Calu3 (cell line): ENCODE measurements around the gene TOP3A. TPM values are rescaled to one million over a fixed set of nuclear protein-coding genes. Genes with fewer than 3 reads are reported as not detected.
A peak's percentile ranks its signal among the peaks of the same experiment; 100 is the strongest.

ENCODE experiments used
- BruUV-seq: library from RNA; stranded (reverse); fragments of 400-500 nt; replicated peaks from 2 replicates; lab custom pipeline; 2021; lab: Mats Ljungman, UMichigan
- CTCF ChIA-PET: fragments of 300-600 bp; sonication (Branson Sonifier 250); formaldehyde crosslinking; loops from one replicate; lab custom pipeline; 2022; ENCODE audit warnings: antibody characterized with exemption; lab: Charles Lee
- DNase-seq: peaks from one replicate; pipeline ENCODE4 v3.0.0; 2022
- H3K27ac Mint-ChIP-seq: one replicate; pipeline ENCODE4 v1.8.0; 2022; ENCODE audit warnings: mixed read lengths; ENCODE audit not compliant: unreplicated experiment
- H3K27me3 Mint-ChIP-seq: one replicate; pipeline ENCODE4 v1.8.0; 2022; ENCODE audit warnings: mixed read lengths; ENCODE audit not compliant: unreplicated experiment
- H3K36me3 Mint-ChIP-seq: one replicate; pipeline ENCODE4 v1.8.0; 2022; ENCODE audit warnings: mild to moderate bottlenecking, moderate library complexity, mixed read lengths; ENCODE audit not compliant: insufficient read depth, unreplicated experiment
- H3K4me1 Mint-ChIP-seq: one replicate; pipeline ENCODE4 v1.8.0; 2022; ENCODE audit warnings: mild to moderate bottlenecking, low read depth, mixed read lengths; ENCODE audit not compliant: unreplicated experiment
- H3K4me3 Mint-ChIP-seq: one replicate; pipeline ENCODE4 v1.8.0; 2022; ENCODE audit warnings: mild to moderate bottlenecking, low read depth, moderate library complexity, mixed read lengths; ENCODE audit not compliant: unreplicated experiment
- H3K9me3 Mint-ChIP-seq: one replicate; pipeline ENCODE4 v1.8.0; 2022; ENCODE audit warnings: low read depth, mixed read lengths; ENCODE audit not compliant: unreplicated experiment
- intact Hi-C: fragments of 100-400 bp; cut with micrococcal nuclease; formaldehyde crosslinking; loops from one replicate; pipeline ENCODE4 v1.10.0; 2022; ENCODE audit not compliant: unreplicated experiment
- total RNA-seq: library from RNA; stranded (reverse); gene quantifications from 2 replicates; pipeline ENCODE4 v1.2.3, GENCODE V29; 2022
- TF ChIP-seq, protein P1 (sequence below): fragments of 200-600 bp; IDR thresholded peaks from one replicate; pipeline ENCODE4 v1.8.0; 2022; ENCODE audit warnings: antibody characterized with exemption; ENCODE audit not compliant: unreplicated experiment

TOP3A gene
- total RNA-seq, 1 experiment from 2014 or later, result 39.7 TPM

DNA sequence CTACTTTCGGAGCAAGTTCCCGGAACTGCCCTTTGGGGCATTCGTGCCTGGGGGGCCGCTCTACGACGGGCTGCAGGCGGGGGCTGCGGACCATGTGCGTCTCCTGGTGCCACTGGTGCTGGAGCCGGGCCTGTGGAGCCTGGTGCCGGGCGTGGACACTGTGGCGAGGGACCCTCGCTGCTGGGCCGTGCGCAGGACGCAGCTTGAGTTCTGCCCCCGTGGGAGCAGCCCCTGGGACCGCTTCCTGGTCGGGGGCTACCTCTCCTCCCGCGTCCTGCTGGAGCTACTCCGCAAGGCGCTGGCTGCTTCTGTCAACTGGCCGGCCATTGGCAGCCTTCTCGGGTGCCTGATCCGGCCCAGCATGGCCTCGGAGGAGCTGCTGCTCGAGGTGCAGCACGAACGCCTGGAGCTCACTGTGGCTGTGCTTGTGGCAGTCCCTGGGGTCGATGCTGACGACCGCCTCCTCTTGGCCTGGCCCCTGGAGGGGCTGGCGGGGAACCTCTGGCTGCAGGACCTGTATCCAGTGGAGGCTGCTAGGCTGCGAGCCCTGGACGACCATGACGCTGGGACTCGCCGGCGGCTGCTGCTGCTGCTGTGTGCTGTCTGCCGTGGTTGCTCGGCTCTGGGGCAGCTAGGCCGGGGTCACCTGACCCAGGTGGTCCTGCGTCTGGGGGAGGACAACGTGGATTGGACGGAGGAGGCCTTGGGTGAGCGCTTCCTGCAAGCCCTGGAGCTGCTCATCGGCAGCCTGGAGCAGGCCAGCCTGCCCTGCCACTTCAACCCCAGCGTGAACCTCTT lies 50.7 kb downstream of the TOP3A start:
- CTCF ChIA-PET, result no interaction called here
- TF ChIP-seq, protein P1, sequence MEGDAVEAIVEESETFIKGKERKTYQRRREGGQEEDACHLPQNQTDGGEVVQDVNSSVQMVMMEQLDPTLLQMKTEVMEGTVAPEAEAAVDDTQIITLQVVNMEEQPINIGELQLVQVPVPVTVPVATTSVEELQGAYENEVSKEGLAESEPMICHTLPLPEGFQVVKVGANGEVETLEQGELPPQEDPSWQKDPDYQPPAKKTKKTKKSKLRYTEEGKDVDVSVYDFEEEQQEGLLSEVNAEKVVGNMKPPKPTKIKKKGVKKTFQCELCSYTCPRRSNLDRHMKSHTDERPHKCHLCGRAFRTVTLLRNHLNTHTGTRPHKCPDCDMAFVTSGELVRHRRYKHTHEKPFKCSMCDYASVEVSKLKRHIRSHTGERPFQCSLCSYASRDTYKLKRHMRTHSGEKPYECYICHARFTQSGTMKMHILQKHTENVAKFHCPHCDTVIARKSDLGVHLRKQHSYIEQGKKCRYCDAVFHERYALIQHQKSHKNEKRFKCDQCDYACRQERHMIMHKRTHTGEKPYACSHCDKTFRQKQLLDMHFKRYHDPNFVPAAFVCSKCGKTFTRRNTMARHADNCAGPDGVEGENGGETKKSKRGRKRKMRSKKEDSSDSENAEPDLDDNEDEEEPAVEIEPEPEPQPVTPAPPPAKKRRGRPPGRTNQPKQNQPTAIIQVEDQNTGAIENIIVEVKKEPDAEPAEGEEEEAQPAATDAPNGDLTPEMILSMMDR, result no peak
- intact Hi-C loops, result no loop called here
- Mint-ChIP-seq H3K27me3 (no peaks in the 10 kb centered on the region), H3K36me3 (peaks cover 37% of the 10 kb centered on the region), H3K27ac (no peak overlapping the region), H3K4me1 (no peaks in the 10 kb centered on the region), H3K9me3 (no peaks in the 10 kb centered on the region), H3K4me3 (no peak overlapping the region)
- no TSS peak for BruUV-seq
- DNase-seq, result no peak

DNA sequence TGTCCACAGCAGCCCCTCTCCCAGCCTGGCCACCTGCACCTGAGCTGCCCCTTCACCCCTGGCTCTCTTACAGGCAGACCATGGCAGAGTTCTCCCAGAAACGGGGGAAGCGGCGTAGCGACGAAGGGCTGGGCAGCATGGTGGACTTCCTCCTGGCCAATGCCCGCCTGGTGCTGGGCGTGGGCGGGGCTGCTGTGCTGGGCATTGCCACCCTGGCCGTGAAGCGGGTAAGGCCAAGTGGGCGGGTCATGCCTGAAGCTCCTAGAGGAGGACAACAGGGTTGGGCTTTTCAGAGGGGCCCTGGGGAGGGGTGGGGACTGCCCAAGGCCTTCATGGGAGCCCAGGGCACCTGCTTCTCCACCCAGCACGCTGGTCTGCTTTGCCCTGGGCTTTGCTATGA lies 52.2 kb downstream of the TOP3A start:
- Mint-ChIP-seq H3K27me3 (no peaks in the 10 kb centered on the region), H3K36me3 (peaks cover 41% of the 10 kb centered on the region), H3K4me3 (no peak overlapping the region), H3K9me3 (no peaks in the 10 kb centered on the region), H3K27ac (no peak overlapping the region), H3K4me1 (no peaks in the 10 kb centered on the region)
- TF ChIP-seq, protein P1, result no peak
- CTCF ChIA-PET, result no interaction called here
- intact Hi-C loops, result no loop called here
- DNase-seq, result no peak
- no TSS peak for BruUV-seq

DNA sequence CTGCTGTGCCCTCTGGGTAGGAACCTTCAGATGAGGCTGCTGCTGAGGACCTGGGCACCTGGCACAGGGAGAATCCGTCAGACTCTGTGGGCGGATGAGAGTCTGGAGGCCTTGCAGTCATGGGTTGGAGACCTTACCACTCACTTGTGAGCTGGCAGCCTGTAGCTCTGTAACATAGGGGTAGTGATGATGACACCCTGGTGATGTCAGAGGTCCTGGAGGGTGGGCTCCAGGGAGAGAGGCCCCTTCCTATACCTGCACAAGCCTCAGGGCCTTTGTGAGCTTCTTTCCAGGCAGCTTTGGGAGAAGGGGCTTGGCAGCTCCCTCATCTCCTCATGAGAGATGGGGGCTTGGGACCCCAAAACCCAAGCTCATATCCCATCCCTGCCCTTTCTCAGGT lies 52.7 kb downstream of the TOP3A start:
- Mint-ChIP-seq H3K4me3 (peak overlapping the region; percentile 84), H3K27me3 (no peaks in the 10 kb centered on the region), H3K4me1 (no peaks in the 10 kb centered on the region), H3K36me3 (peaks cover 46% of the 10 kb centered on the region), H3K27ac (peak overlapping the region; percentile 54), H3K9me3 (no peaks in the 10 kb centered on the region)
- no peak for DNase-seq
- TF ChIP-seq, protein P1, result no peak
- BruUV-seq, result no TSS peak
- CTCF ChIA-PET, result interaction anchor here (0.6 kb wide), 1 partner anchor 9 kb away, joined by 7 read pairs; no protein-coding TSS in a partner anchor
- intact Hi-C loops, result no loop called here

DNA sequence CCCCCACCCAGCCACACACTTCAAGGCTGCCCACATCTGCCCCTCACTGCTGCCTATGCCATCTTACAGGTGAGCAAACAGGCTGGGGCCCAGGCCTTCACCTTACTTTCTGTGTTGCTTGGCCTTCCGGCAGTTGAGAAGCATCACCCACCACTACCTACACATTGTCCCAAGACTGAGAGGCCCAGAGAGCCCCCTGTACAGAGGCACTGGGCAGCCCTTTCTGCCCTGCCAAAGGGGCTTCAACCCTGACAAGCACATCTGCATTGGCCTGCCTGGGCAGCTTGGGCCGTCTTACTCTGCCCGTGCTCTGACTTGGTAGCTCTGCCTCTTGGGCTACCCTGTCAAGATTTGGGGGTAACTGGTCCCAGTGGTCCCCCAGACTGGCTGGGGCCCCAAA lies 53.1 kb downstream of the TOP3A start:
- Mint-ChIP-seq H3K27ac (peak overlapping the region; percentile 54), H3K4me1 (no peaks in the 10 kb centered on the region), H3K36me3 (peaks cover 51% of the 10 kb centered on the region), H3K4me3 (peak overlapping the region; percentile 84), H3K9me3 (no peaks in the 10 kb centered on the region), H3K27me3 (no peaks in the 10 kb centered on the region)
- DNase-seq, result no peak
- CTCF ChIA-PET, result interaction anchor here (0.6 kb wide), 1 partner anchor 9 kb away, joined by 7 read pairs; no protein-coding TSS in a partner anchor
- intact Hi-C loops, result no loop called here
- no TSS peak for BruUV-seq
- TF ChIP-seq, protein P1, result no peak
